HepG2 (cell line): ENCODE measurements around the gene GPR176. TPM values are rescaled to one million over a fixed set of nuclear protein-coding genes. Genes with fewer than 3 reads are reported as not detected.

Experiments used
- ATAC-seq: fragments of 200-7000 bp; cut with Tn5 transposase; 3 replicates; pipeline ENCODE4 v1.9.1; 2020; ENCODE audit warnings: mild to moderate bottlenecking, moderate library complexity
- BruUV-seq: library from RNA; stranded (reverse); fragments of 400-500 nt; replicated peaks from 2 replicates; lab custom pipeline; 2021; lab: Mats Ljungman, UMichigan
- CTCF ChIA-PET: fragments of 300-600 bp; formaldehyde crosslinking; extraction: SDS; loops from one replicate; lab custom pipeline; 2021; ENCODE audit warnings: low total read pairs, inconsistent platforms, low intra/inter-chr PET ratio; lab: Yijun Ruan, JAX
- POLR2A ChIA-PET: fragments of 350-600 bp; sonication (Branson Sonifier 250); formaldehyde crosslinking; loops from one replicate; lab custom pipeline; 2020; ENCODE audit warnings: antibody characterized with exemption, inconsistent platforms; lab: Yijun Ruan, JAX
- DNase-seq: peaks from one replicate; pipeline ENCODE4 v3.0.0-alpha.2; 2015; ENCODE audit warnings: low spot score
- FAIRE-seq: peaks from 3 replicates; lab custom pipeline; 2011; peaks lifted over from hg19 to GRCh38; lab: Jason Lieb, UNC
- H2AFZ ChIP-seq: one replicate; pipeline ENCODE4 v1.6.1; 2011; ENCODE audit warnings: low read length, inconsistent platforms
- H3K27ac ChIP-seq: fragments of 300-600 bp; 3 replicates; pipeline ENCODE4 v1.8.0; 2011; ENCODE audit warnings: mixed run types, mild to moderate bottlenecking, mixed read lengths, low read length, inconsistent platforms; ENCODE audit not compliant: insufficient read depth; ENCODE audit errors: extremely low read length
- H3K27me3 ChIP-seq, 2 experiments: fragments of 200-600 bp in 1 of 2; 2 replicates in 1 of 2; 3 replicates in 1 of 2; pipeline versions ENCODE4 v1.6.0 to v1.8.0; 2011; ENCODE audit warnings: low read length in 2 of 2, mild to moderate bottlenecking in 2 of 2, moderate library complexity in 2 of 2, inconsistent platforms in 1 of 2; ENCODE audit not compliant: insufficient read depth in 2 of 2, control insufficient read depth in 1 of 2
- H3K36me3 ChIP-seq, 2 experiments: fragments of 200-600 bp in 1 of 2; replicated peaks in 1 of 2; 2 replicates in 1 of 2; 3 replicates in 1 of 2; pipeline versions ENCODE4 v1.5.1 to v1.8.0; 2011; ENCODE audit warnings: low read length in 2 of 2, inconsistent platforms in 1 of 2; ENCODE audit not compliant: insufficient read depth in 2 of 2, control insufficient read depth in 1 of 2
- H3K4me1 ChIP-seq: 2 replicates; pipeline ENCODE4 v1.5.1; 2012; ENCODE audit warnings: low read length, inconsistent platforms; ENCODE audit not compliant: insufficient read depth
- H3K4me2 ChIP-seq: 2 replicates; pipeline ENCODE4 v1.6.0; 2011; ENCODE audit warnings: low read depth, low read length, inconsistent platforms
- H3K4me3 ChIP-seq, 3 experiments: fragments of 200-600 bp in 1 of 3; sonication (generic), shearing (Covaris generic) in 1 of 3; replicated peaks in 1 of 3; 2 replicates each; pipeline ENCODE4 v1.5.1; 2011 to 2016; ENCODE audit warnings: low read length in 3 of 3, inconsistent platforms in 2 of 3, low read depth in 2 of 3, mild to moderate bottlenecking in 2 of 3, control low read depth in 1 of 3, mixed read lengths in 1 of 3; ENCODE audit not compliant: insufficient read depth in 1 of 3
- H3K79me2 ChIP-seq: one replicate; pipeline ENCODE4 v1.6.1; 2011; ENCODE audit warnings: low read length, inconsistent platforms; ENCODE audit not compliant: insufficient read depth
- H3K9ac ChIP-seq: 2 replicates; pipeline ENCODE4 v1.6.0; 2011; ENCODE audit warnings: mild to moderate bottlenecking, low read depth, low read length, inconsistent platforms; ENCODE audit not compliant: insufficient read depth
- H3K9me3 ChIP-seq: 2 replicates; pipeline ENCODE4 v1.5.1; 2012; ENCODE audit warnings: mild to moderate bottlenecking, low read length
- H4K20me1 ChIP-seq: 2 replicates; pipeline ENCODE4 v1.6.0; 2011; ENCODE audit warnings: inconsistent platforms, mild to moderate bottlenecking, low read length, moderate library complexity; ENCODE audit not compliant: insufficient read depth
- AHR ChIP-seq: IDR thresholded peaks from 2 replicates; pipeline ENCODE4 v1.6.1; 2018; ENCODE audit warnings: missing genetic modification reagents, missing compliant biosample characterization
- ARID2 ChIP-seq: sonication (generic); formaldehyde crosslinking; IDR thresholded peaks from 2 replicates; pipeline ENCODE4 v1.8.1; 2022; ENCODE audit warnings: mild to moderate bottlenecking, missing genetic modification reagents, borderline replicate concordance
- BCL6 ChIP-seq: IDR thresholded peaks from 2 replicates; pipeline ENCODE4 v1.6.1; 2016; ENCODE audit warnings: missing genetic modification reagents, missing compliant biosample characterization
- CHCHD3 ChIP-seq: sonication (generic); formaldehyde crosslinking; IDR thresholded peaks from 2 replicates; pipeline ENCODE4 v1.8.0; 2022; ENCODE audit warnings: mild to moderate bottlenecking, missing genetic modification reagents, moderate library complexity
- DMAP1 ChIP-seq: IDR thresholded peaks from 2 replicates; pipeline ENCODE4 v1.6.1; 2016
- EED ChIP-seq: sonication (generic); formaldehyde crosslinking; IDR thresholded peaks from 2 replicates; pipeline ENCODE4 v1.5.0; 2020; ENCODE audit warnings: mild to moderate bottlenecking, missing genetic modification reagents
- FOXP1 ChIP-seq, 2 experiments: fragments of 450-650 bp in 1 of 2; IDR thresholded peaks; 2 replicates each; pipeline ENCODE4 v1.6.1; 2017 to 2018; ENCODE audit warnings: antibody characterized with exemption in 1 of 2
- GATAD1 ChIP-seq: IDR thresholded peaks from 2 replicates; pipeline ENCODE4 v1.6.1; 2016; ENCODE audit warnings: missing genetic modification reagents, missing compliant biosample characterization
- MAFK ChIP-seq, 2 experiments: IDR thresholded peaks in 1 of 2; conservative IDR thresholded peaks in 1 of 2; 2 replicates each; pipeline ENCODE4 v1.6.1; 2011; ENCODE audit warnings: improper control_type of control experiment in 2 of 2, low read length in 2 of 2
- MLLT10 ChIP-seq: sonication (generic); formaldehyde crosslinking; IDR thresholded peaks from 2 replicates; pipeline ENCODE4 v1.4.0; 2020; ENCODE audit warnings: missing genetic modification reagents
- NR2C2 ChIP-seq: sonication (generic); formaldehyde crosslinking; IDR thresholded peaks from 2 replicates; pipeline ENCODE4 v1.4.0; 2020; ENCODE audit warnings: missing genetic modification reagents, mild to moderate bottlenecking, moderate library complexity, borderline replicate concordance
- NR2F2 ChIP-seq: IDR thresholded peaks from 2 replicates; pipeline ENCODE4 v1.6.1; 2012; ENCODE audit warnings: low read depth, inconsistent platforms, borderline replicate concordance
- PHF5A ChIP-seq: IDR thresholded peaks from one replicate; pipeline ENCODE4 v1.6.1; 2018; ENCODE audit warnings: low read depth, missing genetic modification reagents; ENCODE audit not compliant: unreplicated experiment
- RARA ChIP-seq: IDR thresholded peaks from 2 replicates; pipeline ENCODE4 v1.6.1; 2016; ENCODE audit warnings: missing genetic modification reagents, missing compliant biosample characterization
- SP2 ChIP-seq: sonication (generic); formaldehyde crosslinking; IDR thresholded peaks from 2 replicates; pipeline ENCODE4 v1.5.1; 2020; ENCODE audit warnings: mild to moderate bottlenecking, missing genetic modification reagents
- ZBTB20 ChIP-seq: sonication (generic); formaldehyde crosslinking; IDR thresholded peaks from 2 replicates; pipeline ENCODE4 v1.8.1; 2023; ENCODE audit warnings: missing genetic modification reagents, low read depth, mild to moderate bottlenecking, borderline replicate concordance
- ZFP90 ChIP-seq: sonication (generic); formaldehyde crosslinking; IDR thresholded peaks from 2 replicates; pipeline ENCODE4 v1.8.0; 2022; ENCODE audit warnings: missing genetic modification reagents, mild to moderate bottlenecking, inconsistent platforms, borderline replicate concordance
- ZNF431 ChIP-seq: sonication (generic); formaldehyde crosslinking; IDR thresholded peaks from 2 replicates; pipeline ENCODE4 v1.9.0; 2022; ENCODE audit warnings: missing genetic modification reagents, low read depth, mild to moderate bottlenecking, borderline replicate concordance
- WGBS: methylation state at CpG from one replicate; pipeline ENCODE4 v1.1.6; 2017; ENCODE audit warnings: low lambda C conversion rate; 5-methylcytosine and 5-hydroxymethylcytosine counted together
- in situ Hi-C: cut with HindIII; loops from 2 replicates; pipeline ENCODE4 v1.10.0; 2017; ENCODE audit warnings: low pct_unique_long_range_greater_than_20kb; ENCODE audit not compliant: extremely low pct_ligation_motif_present
- intact Hi-C: fragments of 100-400 bp; cut with micrococcal nuclease; formaldehyde crosslinking; loops from one replicate; pipeline ENCODE4 v1.10.0; 2022; ENCODE audit not compliant: unreplicated experiment
- polyA plus RNA-seq, 8 experiments: library from polyadenylated mRNA; depleted of rRNA in 3 of 8; stranded (reverse) in 7 of 8; unstranded in 1 of 8; fragments of >200 nt; fragmentation: Illumina TruSeq in 4 of 8; extraction: Trizol in 4 of 8; gene quantifications; 2 replicates each; pipeline versions ENCODE4 v1.2.1 to v1.2.3, GENCODE V29; 2011 to 2016; ENCODE audit warnings: low read depth in 4 of 8, missing spikeins in 1 of 8, mixed read lengths in 1 of 8; ENCODE audit not compliant: insufficient read depth in 1 of 8
- total RNA-seq, 5 experiments: library from RNA; depleted of rRNA; stranded (reverse); fragments of >200 nt; fragmentation: Illumina TruSeq; extraction: Trizol; gene quantifications; 2 replicates each; pipeline ENCODE4 v1.2.3, GENCODE V29; 2016; ENCODE audit warnings: low read depth in 1 of 5

Gene GPR176
- total and polyA plus RNA-seq, 2 of the 13 experiments (the other 11 are each of a cell fraction or from before 2014, with no cell fraction given): 0.11 to 0.20 TPM

DNA sequence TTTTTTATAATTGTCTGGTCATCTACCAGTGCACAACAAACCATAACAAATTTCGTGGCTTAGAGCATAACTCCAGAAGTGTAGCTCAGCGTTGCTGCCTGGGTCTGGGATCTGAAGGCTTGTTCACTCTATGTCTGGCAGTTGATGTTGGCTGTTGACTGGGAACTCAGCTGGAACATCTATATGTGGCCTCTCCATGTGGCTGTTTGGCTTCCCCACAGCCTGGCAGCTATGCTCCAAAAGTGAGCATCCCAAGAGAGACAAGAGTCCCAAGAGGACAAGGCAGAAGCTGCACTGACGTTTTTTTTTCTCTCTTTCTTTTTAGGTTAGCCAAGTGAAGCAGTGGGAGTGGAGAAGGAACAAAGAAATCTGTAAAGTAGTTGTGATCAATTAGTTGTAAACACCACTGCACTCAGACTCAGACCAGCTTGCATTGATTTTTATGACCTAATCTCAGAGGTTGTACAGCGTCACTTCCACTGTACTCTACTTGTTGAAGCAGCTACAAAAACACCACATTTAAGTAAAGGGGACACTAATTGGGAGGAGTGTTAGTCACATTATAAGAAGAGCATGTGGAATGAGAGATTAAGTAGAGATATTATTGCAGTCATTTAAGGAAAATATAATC is 2.5 kb upstream of the GPR176 start (continued):
- TF ChIP-seq FOXP1 (IDR thresholded peaks at IDR 0.05) (no peak), FOXP1 (CRISPR knock-in tag; IDR thresholded peaks at IDR 0.05) (no peak), PHF5A (CRISPR knock-in tag) (no peak), ARID2 (CRISPR knock-in tag) (no peak), NR2F2 (no peak)

DNA sequence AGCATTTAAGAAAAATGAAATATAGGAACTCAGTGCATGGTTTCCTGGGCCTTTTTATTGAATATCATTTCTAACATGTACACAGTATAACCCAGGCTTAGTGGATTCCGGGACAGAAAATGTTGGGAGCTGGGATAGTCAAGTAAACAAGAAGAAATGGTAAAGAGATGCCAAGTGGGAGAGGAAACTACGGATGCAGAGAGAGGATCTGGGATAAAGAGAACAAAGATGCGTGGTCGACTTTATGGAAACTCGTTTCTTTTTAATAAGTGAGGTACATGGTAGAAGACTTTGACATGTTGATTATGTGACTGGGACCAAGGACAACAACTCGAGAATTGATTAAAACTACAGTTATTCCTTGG is 1.2 kb upstream of the GPR176 start:
- in situ Hi-C loops: no loop called here
- H3K4me1 ChIP-seq: peaks cover 19% of the 10 kb centered on the region
- H3K79me2 ChIP-seq: no peaks in the 10 kb centered on the region
- BruUV-seq: TSS peak; percentile 86
- intact Hi-C loops: loop anchor here (5.0 kb wide), 1 partner anchor 34 kb away; no protein-coding TSS in a partner anchor
- peak overlapping the region; percentile 78 for H3K4me2 ChIP-seq
- WGBS: 91% methylated on average over 6 of the region's 6 CpGs
- TF ChIP-seq SP2 (CRISPR knock-in tag): no peak
- no peak for TF ChIP-seq MAFK (conservative IDR thresholded peaks at IDR 0.05 in 1 of 2, IDR thresholded peaks at IDR 0.05 in 1 of 2; ENCODE audit: low read length in 2 of 2)
- TF ChIP-seq EED (CRISPR knock-in tag): no peak
- no peak for TF ChIP-seq CHCHD3 (CRISPR knock-in tag)
- no peak for TF ChIP-seq RARA (CRISPR knock-in tag)
- TF ChIP-seq ZFP90 (CRISPR knock-in tag): no peak
- 0 out of 2 replicates have a peak, but pooled peaks have one; percentile 1 for TF ChIP-seq DMAP1 (CRISPR knock-in tag)
- no peak for TF ChIP-seq ZNF431
- TF ChIP-seq GATAD1 (CRISPR knock-in tag): 0 out of 2 replicates have a peak, but pooled peaks have one; percentile 0
- no peak for TF ChIP-seq ZBTB20
- no peak for TF ChIP-seq NR2C2 (CRISPR knock-in tag)
- TF ChIP-seq MLLT10 (CRISPR knock-in tag): no peak
- TF ChIP-seq NR2F2: no peak
- no peak for TF ChIP-seq AHR (CRISPR knock-in tag)
- 0 out of 2 replicates have a peak, but pooled peaks have one; percentile 0 for TF ChIP-seq BCL6 (CRISPR knock-in tag)
- CTCF ChIA-PET: no interaction called here
- peaks cover 4 to 21% of the 10 kb centered on the region in 2 experiments; a peak in 3 of 5 replicates for H3K27me3 ChIP-seq
- ATAC-seq: no peak
- H3K4me3 ChIP-seq: peak overlapping the region; percentile 54 to 71 (median 60)
- H4K20me1 ChIP-seq: no peaks in the 10 kb centered on the region
- POLR2A ChIA-PET: interaction anchor here (2.6 kb wide), 1 partner anchor 13 kb away, joined by 15 read pairs; the partner anchor contains the start of gene EIF2AK4
- no peak for DNase-seq
- H3K9ac ChIP-seq: peak overlapping the region; percentile 31; the same call in 1 of the 2 replicates
- peak overlapping the region; percentile 18 for H2AFZ ChIP-seq
- H3K9me3 ChIP-seq: no peaks in the 10 kb centered on the region
- no peaks in the 10 kb centered on the region for H3K36me3 ChIP-seq
- H3K27ac ChIP-seq: no peak overlapping the region
- FAIRE-seq: no peak
